GM19035 (cell line): ENCODE results near the gene PANX2.
A peak's percentile ranks its signal among the peaks of the same experiment; 100 is the strongest.

Source experiments
- ATAC-seq: cut with Tn5 transposase; IDR thresholded peaks from one replicate; pipeline ENCODE4 v1.9.1; 2021; ENCODE audit not compliant: unreplicated experiment

PANX2 gene

GRCh38 chr22:50182176-50183081, 11.9 kb downstream of the PANX2 start:
- no peak for ATAC-seq

- ATAC-seq, result no peak
Measured at GRCh38 chr22:50183141-50183971, 12.8 kb downstream of the PANX2 start.

GRCh38 chr22:50184004-50184901, 13.7 kb downstream of the PANX2 start:
- ATAC-seq, result no peak

- peak; percentile 29 for ATAC-seq
Measured at GRCh38 chr22:50184902-50185374, 14.4 kb downstream of the PANX2 start.

- peak; percentile 42 for ATAC-seq
Measured at GRCh38 chr22:50185375-50186087, 15.0 kb downstream of the PANX2 start, which contains the start of gene TRABD. TRABD (plus strand) TSS chr22:50185913; CDS start chr22:50193061, 7,148 bp downstream.

GRCh38 chr22:50186181-50186714, 15.7 kb downstream of the PANX2 start:
- no peak for ATAC-seq

- ATAC-seq, result no peak
Measured at GRCh38 chr22:50186761-50187523, 16.4 kb downstream of the PANX2 start.

GRCh38 chr22:50188356-50188755, 17.8 kb downstream of the PANX2 start:
- ATAC-seq, result no peak

GRCh38 chr22:50189184-50189848, 18.8 kb downstream of the PANX2 start:
- ATAC-seq, result no peak

- no peak for ATAC-seq
Measured at GRCh38 chr22:50189849-50190181, 19.3 kb downstream of the PANX2 start.

- ATAC-seq, result peak; percentile 39
Measured at GRCh38 chr22:50190182-50190940, 19.8 kb downstream of the PANX2 start.

GRCh38 chr22:50190941-50191741, 20.6 kb downstream of the PANX2 start:
- peak; percentile 20 for ATAC-seq

GRCh38 chr22:50192436-50193204, 22.1 kb downstream of the PANX2 start:
- ATAC-seq, result no peak

- ATAC-seq, result no peak
Measured at GRCh38 chr22:50193621-50194020, 23.1 kb downstream of the PANX2 start.

- no peak for ATAC-seq
Measured at GRCh38 chr22:50194037-50194805, 23.7 kb downstream of the PANX2 start.
